Activated B cell treated with CpG ODN at 0.5 μM for 24 hours (primary cell): ENCODE measurements around the gene SUCNR1. TPM values are rescaled to one million over a fixed set of nuclear protein-coding genes. Genes with fewer than 3 reads are reported as not detected.

Experiments
- ATAC-seq: fragments of 200-7000 bp; cut with Tn5 transposase; one replicate; pipeline ENCODE4 v1.10.0; 2021; ENCODE audit warnings: low read depth, mild to moderate bottlenecking, moderate library complexity
- CTCF ChIA-PET: fragments of 350-600 bp; sonication (Branson Sonifier 250); formaldehyde crosslinking; loops from one replicate; lab custom pipeline; 2021; ENCODE audit warnings: antibody characterized with exemption; lab: Charles Lee
- POLR2A ChIA-PET: fragments of 350-600 bp; sonication (Branson Sonifier 250); formaldehyde crosslinking; loops from one replicate; lab custom pipeline; 2021; ENCODE audit warnings: antibody characterized with exemption; lab: Charles Lee
- DNase-seq: peaks from one replicate; pipeline ENCODE4 v3.0.0; 2022
- H3K27ac Mint-ChIP-seq: one replicate; pipeline ENCODE4 v1.8.0; 2020; ENCODE audit warnings: mixed read lengths
- H3K27me3 Mint-ChIP-seq: one replicate; pipeline ENCODE4 v1.8.0; 2021; ENCODE audit warnings: mixed read lengths
- H3K36me3 Mint-ChIP-seq: one replicate; pipeline ENCODE4 v1.8.0; 2021; ENCODE audit warnings: low read depth, mixed read lengths
- H3K4me1 Mint-ChIP-seq: one replicate; pipeline ENCODE4 v1.8.0; 2021; ENCODE audit warnings: mixed read lengths
- H3K4me3 Mint-ChIP-seq: one replicate; pipeline ENCODE4 v1.8.0; 2020; ENCODE audit warnings: mild to moderate bottlenecking, mixed read lengths
- H3K9me3 Mint-ChIP-seq: one replicate; pipeline ENCODE4 v1.8.0; 2020; ENCODE audit warnings: mixed read lengths
- intact Hi-C: fragments of 100-400 bp; cut with micrococcal nuclease; formaldehyde crosslinking; loops from one replicate; pipeline ENCODE4 v1.15.1; 2024
- total RNA-seq: library from RNA; stranded (reverse); gene quantifications from 2 replicates; pipeline ENCODE4 v1.2.3, GENCODE V29; 2022
- TF ChIP-seq, protein P1 (sequence below): fragments of 200-600 bp; IDR thresholded peaks from one replicate; pipeline ENCODE4 v1.8.0; 2022; ENCODE audit warnings: antibody characterized with exemption, mild to moderate bottlenecking

SUCNR1 gene
- total RNA-seq, 1 donor from 2014 or later = not detected

DNA sequence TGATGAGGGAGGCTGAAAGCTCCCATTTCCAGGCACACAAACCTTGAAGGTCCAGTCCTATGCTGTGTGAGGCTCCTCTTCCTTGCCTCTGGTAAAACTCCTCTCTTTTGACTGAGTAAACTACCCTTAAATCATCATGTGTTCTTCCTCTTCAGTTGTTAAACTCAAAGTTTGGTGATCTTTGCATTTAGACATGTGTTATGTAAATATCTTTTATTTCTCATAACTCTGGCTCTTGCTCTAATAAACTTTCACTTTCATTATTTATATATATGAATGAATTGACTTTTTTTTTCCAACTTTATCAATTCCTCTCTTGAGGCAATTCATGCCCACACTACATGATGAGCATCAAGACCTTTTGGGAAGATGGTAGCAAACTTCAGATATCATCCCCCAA, 26.6 kb downstream of the SUCNR1 start:
- Mint-ChIP-seq H3K27ac (no peak overlapping the region), H3K4me1 (no peaks in the 10 kb centered on the region), H3K4me3 (no peak overlapping the region), H3K36me3 (no peaks in the 10 kb centered on the region), H3K27me3 (no peaks in the 10 kb centered on the region), H3K9me3 (no peaks in the 10 kb centered on the region)
- intact Hi-C loops = no loop called here
- ATAC-seq (no peak), DNase-seq (no peak)
- TF ChIP-seq, protein P1, sequence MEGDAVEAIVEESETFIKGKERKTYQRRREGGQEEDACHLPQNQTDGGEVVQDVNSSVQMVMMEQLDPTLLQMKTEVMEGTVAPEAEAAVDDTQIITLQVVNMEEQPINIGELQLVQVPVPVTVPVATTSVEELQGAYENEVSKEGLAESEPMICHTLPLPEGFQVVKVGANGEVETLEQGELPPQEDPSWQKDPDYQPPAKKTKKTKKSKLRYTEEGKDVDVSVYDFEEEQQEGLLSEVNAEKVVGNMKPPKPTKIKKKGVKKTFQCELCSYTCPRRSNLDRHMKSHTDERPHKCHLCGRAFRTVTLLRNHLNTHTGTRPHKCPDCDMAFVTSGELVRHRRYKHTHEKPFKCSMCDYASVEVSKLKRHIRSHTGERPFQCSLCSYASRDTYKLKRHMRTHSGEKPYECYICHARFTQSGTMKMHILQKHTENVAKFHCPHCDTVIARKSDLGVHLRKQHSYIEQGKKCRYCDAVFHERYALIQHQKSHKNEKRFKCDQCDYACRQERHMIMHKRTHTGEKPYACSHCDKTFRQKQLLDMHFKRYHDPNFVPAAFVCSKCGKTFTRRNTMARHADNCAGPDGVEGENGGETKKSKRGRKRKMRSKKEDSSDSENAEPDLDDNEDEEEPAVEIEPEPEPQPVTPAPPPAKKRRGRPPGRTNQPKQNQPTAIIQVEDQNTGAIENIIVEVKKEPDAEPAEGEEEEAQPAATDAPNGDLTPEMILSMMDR = no peak
- ChIA-PET POLR2A (no interaction called here), CTCF (no interaction called here)

DNA sequence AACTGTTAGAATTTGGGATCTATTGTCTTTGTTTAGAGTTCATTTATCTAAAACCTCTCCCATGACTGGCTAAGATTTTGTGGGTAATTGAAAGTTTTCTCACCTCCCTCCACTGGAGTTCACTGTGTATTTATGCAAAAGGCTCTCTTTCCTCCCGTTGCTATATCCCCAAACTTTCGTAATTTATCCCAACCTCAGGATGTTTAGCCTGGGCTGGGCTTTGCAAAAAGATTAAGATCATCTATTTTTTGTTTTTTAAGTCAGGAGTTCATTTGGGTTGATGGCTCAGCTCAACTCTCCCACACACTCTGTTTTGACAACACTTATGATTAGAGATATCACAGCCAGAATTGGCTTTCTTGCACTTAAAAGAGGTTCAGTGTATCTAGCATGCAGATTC, 27.0 kb downstream of the SUCNR1 start:
- DNase-seq (no peak), ATAC-seq (no peak)
- no peak overlapping the region for H3K27ac Mint-ChIP-seq
- intact Hi-C loops = no loop called here
- TF ChIP-seq, protein P1 = no peak
- H3K36me3 Mint-ChIP-seq = no peaks in the 10 kb centered on the region
- no peaks in the 10 kb centered on the region for H3K27me3 Mint-ChIP-seq
- H3K4me3 Mint-ChIP-seq = no peak overlapping the region
- ChIA-PET POLR2A (no interaction called here), CTCF (no interaction called here)
- no peaks in the 10 kb centered on the region for H3K9me3 Mint-ChIP-seq
- no peaks in the 10 kb centered on the region for H3K4me1 Mint-ChIP-seq

DNA sequence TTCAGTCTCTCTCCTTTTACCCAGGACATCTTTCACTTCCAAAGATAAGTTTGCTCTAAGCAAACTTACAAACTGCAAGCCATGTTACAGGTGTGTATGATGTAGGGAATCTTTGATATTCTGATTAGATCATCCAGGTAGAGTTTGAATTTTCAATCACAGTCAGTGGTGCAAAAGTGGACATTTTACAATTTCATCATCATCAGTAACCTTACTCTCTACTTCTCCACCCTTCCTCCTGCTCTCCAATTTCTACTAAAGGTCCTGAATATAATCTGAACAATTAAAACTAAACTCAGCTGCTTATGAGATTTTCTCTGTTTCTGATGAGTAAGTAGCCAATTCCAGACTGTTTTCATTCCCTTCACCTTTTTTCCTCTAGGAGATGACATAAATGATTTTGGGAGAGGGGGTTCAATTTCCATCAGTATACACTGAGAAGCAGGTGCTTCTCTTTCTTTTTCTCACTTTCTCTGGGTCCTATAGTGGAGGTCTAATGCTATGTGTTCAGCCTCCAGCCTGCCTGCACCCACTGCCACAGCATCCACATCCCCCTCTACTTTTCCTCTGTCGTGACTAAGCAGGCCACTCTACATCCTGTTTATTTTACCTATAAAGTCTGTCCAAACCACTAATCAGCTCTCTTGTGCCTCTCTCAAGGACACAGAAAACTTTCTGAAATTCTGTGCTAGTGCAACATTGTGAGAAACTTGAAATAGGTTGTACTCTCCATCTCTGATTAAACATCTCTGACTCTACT, 27.6 kb downstream of the SUCNR1 start:
- H3K27ac Mint-ChIP-seq = no peak overlapping the region
- no peaks in the 10 kb centered on the region for H3K27me3 Mint-ChIP-seq
- ATAC-seq (no peak), DNase-seq (no peak)
- no peak overlapping the region for H3K4me3 Mint-ChIP-seq
- no peaks in the 10 kb centered on the region for H3K9me3 Mint-ChIP-seq
- intact Hi-C loops = no loop called here
- CTCF ChIA-PET = no interaction called here
- no peaks in the 10 kb centered on the region for H3K4me1 Mint-ChIP-seq
- H3K36me3 Mint-ChIP-seq = no peaks in the 10 kb centered on the region
- POLR2A ChIA-PET = no interaction called here
- TF ChIP-seq, protein P1 = no peak

DNA sequence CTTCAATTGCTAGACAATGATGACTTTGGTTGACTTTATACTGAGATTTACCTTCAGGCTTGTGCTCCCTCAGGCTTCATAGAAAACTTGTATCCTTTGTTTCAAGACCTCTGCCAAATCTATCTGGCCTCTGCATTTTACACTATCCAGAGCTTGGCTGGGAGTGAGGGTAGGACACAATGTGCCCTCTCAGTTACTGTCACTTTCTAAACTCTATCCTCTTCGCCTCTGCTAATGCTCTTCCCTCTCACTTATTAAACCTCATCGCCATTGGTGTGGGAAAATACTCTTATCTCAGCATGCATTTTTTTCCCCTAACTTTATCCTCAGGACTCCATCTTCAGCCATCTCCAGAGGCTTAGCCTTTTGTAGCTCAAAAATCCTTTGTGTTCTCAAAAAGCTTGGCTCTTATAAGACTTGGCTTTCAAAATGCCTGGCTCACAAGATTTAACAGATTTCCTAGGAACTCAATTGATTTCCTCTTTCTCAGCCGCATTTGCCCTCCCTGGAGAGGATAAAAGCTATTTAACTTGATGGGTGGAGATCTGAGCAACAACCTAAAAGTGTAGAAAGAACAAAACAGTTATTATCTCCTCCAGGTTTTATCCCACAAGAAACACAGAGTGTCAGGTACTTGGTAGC, 28.3 kb downstream of the SUCNR1 start:
- ChIA-PET POLR2A (no interaction called here), CTCF (no interaction called here)
- no peak overlapping the region for H3K27ac Mint-ChIP-seq
- no peak overlapping the region for H3K4me3 Mint-ChIP-seq
- no peaks in the 10 kb centered on the region for H3K9me3 Mint-ChIP-seq
- no peaks in the 10 kb centered on the region for H3K4me1 Mint-ChIP-seq
- DNase-seq (no peak), ATAC-seq (no peak)
- intact Hi-C loops = no loop called here
- TF ChIP-seq, protein P1 = no peak
- H3K27me3 Mint-ChIP-seq = no peaks in the 10 kb centered on the region
- H3K36me3 Mint-ChIP-seq = no peaks in the 10 kb centered on the region

DNA sequence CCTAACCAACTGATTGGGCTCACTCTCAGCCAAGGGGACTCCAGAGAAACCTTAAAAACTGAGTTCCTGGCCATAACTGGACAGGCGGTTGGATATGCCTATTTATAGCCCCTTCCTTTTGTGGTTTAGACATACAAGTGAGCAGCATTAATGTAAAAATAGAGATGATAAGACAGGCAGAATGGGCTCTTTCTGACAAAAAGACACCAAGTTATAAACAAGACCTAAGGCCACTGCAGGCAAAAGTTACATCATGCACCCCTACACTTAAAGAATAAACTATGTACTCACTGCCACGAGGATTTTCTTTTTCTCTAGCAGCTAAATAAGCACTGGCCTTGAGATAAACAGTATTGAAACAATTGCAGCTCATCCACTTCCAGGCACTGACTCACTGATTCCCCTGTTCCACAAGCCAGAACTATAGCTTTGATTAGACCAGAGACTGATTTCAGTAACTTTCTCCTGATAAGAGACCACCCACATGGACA, 30.1 kb downstream of the SUCNR1 start:
- Mint-ChIP-seq H3K27ac (no peak overlapping the region), H3K36me3 (no peaks in the 10 kb centered on the region), H3K9me3 (no peaks in the 10 kb centered on the region), H3K4me1 (no peaks in the 10 kb centered on the region), H3K27me3 (no peaks in the 10 kb centered on the region), H3K4me3 (no peak overlapping the region)
- intact Hi-C loops = no loop called here
- TF ChIP-seq, protein P1 = no peak
- ChIA-PET POLR2A (no interaction called here), CTCF (no interaction called here)
- DNase-seq (no peak), ATAC-seq (no peak)
